Lower leg skin (tissue), 3 donors: ENCODE data around the gene PARP6.

Experiments used
- CTCF ChIP-seq, 3 donors: fragments of 450-650 bp; IDR thresholded peaks; one replicate each; pipeline ENCODE4 v1.5.1; 2016; ENCODE audit warnings: antibody characterized with exemption in 3 of 3, mild to moderate bottlenecking in 3 of 3, moderate library complexity in 2 of 3
- POLR2A ChIP-seq, 2 donors: fragments of 450-650 bp; IDR thresholded peaks; one replicate each; pipeline ENCODE4 v1.6.1; 2016 to 2017; ENCODE audit warnings: antibody characterized with exemption in 2 of 2, mild to moderate bottlenecking in 1 of 2, moderate library complexity in 1 of 2

GRCh38 chr15:72235298-72235697 lies 37.1 kb downstream of the PARP6 start:
- TF ChIP-seq POLR2A (IDR thresholded peaks at IDR 0.05), result no peak
- no peak for TF ChIP-seq CTCF (IDR thresholded peaks at IDR 0.05)
